HepG2 (cell line): Measurements from ENCODE around the gene PLXNA1.

Source experiments
- HDAC1 ChIP-seq: sonication (generic); formaldehyde crosslinking; IDR thresholded peaks from 2 replicates; pipeline ENCODE4 v1.5.1; 2020; ENCODE audit warnings: mild to moderate bottlenecking, missing genetic modification reagents
- MED8 ChIP-seq: sonication (generic); formaldehyde crosslinking; IDR thresholded peaks from 2 replicates; pipeline ENCODE4 v1.8.1; 2023; ENCODE audit warnings: mild to moderate bottlenecking, missing genetic modification reagents; ENCODE audit not compliant: insufficient replicate concordance
- YY1 ChIP-seq: IDR thresholded peaks from 2 replicates; pipeline ENCODE4 v1.6.1; 2011; ENCODE audit warnings: low read length, low read depth, moderate library complexity, mild to moderate bottlenecking; ENCODE audit not compliant: insufficient read depth, insufficient replicate concordance
- ZNF224 ChIP-seq: sonication (generic); formaldehyde crosslinking; IDR thresholded peaks from 2 replicates; pipeline ENCODE4 v1.5.0; 2020; ENCODE audit warnings: mild to moderate bottlenecking, missing genetic modification reagents
- TF ChIP-seq, protein P1 (sequence below): IDR thresholded peaks from 2 replicates; pipeline ENCODE4 v1.6.1; 2016
- TF ChIP-seq, protein P2 (sequence below): IDR thresholded peaks from 2 replicates; pipeline ENCODE4 v1.6.1; 2016; ENCODE audit warnings: low read depth
- TF ChIP-seq, protein P3 (sequence below): fragments of 450-650 bp; IDR thresholded peaks from 2 replicates; pipeline ENCODE4 v1.6.1; 2017; ENCODE audit warnings: mild to moderate bottlenecking

DNA sequence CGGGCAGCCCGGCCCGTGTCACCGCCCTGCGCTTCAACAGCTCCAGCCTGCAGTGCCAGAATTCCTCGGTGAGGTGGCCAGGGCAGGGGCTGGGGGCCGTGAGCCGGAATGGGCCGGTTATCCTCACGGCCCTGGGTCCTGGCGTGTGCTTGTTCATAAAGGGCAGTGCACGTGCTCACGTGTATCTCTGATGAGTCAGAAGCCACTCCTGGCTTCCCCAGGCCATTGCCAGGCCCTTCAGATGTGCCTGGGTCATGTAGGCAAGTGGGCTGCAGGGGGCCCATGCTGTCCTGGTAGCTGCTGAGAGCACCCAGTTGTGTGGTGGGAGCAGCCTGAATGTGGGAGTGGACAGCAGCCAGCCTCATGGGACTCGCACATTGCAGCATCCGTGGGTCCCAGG is 29.2 kb downstream of the PLXNA1 start:
- TF ChIP-seq, protein P1, sequence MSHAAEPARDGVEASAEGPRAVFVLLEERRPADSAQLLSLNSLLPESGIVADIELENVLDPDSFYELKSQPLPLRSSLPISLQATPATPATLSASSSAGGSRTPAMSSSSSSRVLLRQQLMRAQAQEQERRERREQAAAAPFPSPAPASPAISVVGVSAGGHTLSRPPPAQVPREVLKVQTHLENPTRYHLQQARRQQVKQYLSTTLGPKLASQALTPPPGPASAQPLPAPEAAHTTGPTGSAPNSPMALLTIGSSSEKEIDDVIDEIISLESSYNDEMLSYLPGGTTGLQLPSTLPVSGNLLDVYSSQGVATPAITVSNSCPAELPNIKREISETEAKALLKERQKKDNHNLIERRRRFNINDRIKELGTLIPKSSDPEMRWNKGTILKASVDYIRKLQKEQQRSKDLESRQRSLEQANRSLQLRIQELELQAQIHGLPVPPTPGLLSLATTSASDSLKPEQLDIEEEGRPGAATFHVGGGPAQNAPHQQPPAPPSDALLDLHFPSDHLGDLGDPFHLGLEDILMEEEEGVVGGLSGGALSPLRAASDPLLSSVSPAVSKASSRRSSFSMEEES (CRISPR knock-in tag): no peak
- TF ChIP-seq HDAC1 (CRISPR knock-in tag) (no peak), YY1 (no peak), MED8 (CRISPR knock-in tag) (no peak), ZNF224 (CRISPR knock-in tag) (no peak)
- TF ChIP-seq, protein P2, sequence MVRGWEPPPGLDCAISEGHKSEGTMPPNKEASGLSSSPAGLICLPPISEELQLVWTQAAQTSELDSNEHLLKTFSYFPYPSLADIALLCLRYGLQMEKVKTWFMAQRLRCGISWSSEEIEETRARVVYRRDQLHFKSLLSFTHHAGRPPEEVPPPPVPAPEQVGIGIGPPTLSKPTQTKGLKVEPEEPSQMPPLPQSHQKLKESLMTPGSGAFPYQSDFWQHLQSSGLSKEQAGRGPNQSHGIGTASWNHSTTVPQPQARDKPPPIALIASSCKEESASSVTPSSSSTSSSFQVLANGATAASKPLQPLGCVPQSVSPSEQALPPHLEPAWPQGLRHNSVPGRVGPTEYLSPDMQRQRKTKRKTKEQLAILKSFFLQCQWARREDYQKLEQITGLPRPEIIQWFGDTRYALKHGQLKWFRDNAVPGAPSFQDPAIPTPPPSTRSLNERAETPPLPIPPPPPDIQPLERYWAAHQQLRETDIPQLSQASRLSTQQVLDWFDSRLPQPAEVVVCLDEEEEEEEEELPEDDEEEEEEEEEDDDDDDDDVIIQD: no peak
- TF ChIP-seq, protein P3, sequence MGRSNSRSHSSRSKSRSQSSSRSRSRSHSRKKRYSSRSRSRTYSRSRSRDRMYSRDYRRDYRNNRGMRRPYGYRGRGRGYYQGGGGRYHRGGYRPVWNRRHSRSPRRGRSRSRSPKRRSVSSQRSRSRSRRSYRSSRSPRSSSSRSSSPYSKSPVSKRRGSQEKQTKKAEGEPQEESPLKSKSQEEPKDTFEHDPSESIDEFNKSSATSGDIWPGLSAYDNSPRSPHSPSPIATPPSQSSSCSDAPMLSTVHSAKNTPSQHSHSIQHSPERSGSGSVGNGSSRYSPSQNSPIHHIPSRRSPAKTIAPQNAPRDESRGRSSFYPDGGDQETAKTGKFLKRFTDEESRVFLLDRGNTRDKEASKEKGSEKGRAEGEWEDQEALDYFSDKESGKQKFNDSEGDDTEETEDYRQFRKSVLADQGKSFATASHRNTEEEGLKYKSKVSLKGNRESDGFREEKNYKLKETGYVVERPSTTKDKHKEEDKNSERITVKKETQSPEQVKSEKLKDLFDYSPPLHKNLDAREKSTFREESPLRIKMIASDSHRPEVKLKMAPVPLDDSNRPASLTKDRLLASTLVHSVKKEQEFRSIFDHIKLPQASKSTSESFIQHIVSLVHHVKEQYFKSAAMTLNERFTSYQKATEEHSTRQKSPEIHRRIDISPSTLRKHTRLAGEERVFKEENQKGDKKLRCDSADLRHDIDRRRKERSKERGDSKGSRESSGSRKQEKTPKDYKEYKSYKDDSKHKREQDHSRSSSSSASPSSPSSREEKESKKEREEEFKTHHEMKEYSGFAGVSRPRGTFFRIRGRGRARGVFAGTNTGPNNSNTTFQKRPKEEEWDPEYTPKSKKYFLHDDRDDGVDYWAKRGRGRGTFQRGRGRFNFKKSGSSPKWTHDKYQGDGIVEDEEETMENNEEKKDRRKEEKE: no peak
